ENCODE data around the gene RAB11FIP4.

The RAB11FIP4 gene

GRCh38 chr17:31433811-31434726, 42.6 kb downstream of the RAB11FIP4 start:
- no peaks in the 10 kb centered on the region for H3K36me3 ChIP-seq

GRCh38 chr17:31434727-31435050, 43.2 kb downstream of the RAB11FIP4 start:
- H3K27me3 ChIP-seq, result peaks cover 37% of the 10 kb centered on the region
- H3K27ac ChIP-seq, result no peak overlapping the region
- no peaks in the 10 kb centered on the region for H3K4me1 ChIP-seq (ENCODE audit: control insufficient read depth in 1 of 2, insufficient read depth in 1 of 2, low read depth in 1 of 2, low read length in 1 of 2)
- no peak for TF ChIP-seq CTCF (IDR thresholded peaks at IDR 0.05)
- no peak overlapping the region for H3K4me3 ChIP-seq (ENCODE audit: low read depth in 1 of 2, low read length in 1 of 2)
- no peaks in the 10 kb centered on the region for H3K9me3 ChIP-seq
- H3K36me3 ChIP-seq, result no peaks in the 10 kb centered on the region

More at GRCh38 chr17:31433811-31434726, 42.6 kb downstream of the RAB11FIP4 start:
- no peak overlapping the region for H3K4me3 ChIP-seq (ENCODE audit: low read depth in 1 of 2, low read length in 1 of 2)
- no peaks in the 10 kb centered on the region for H3K4me1 ChIP-seq (ENCODE audit: control insufficient read depth in 1 of 2, insufficient read depth in 1 of 2, low read depth in 1 of 2, low read length in 1 of 2)
- H3K27ac ChIP-seq, result no peak overlapping the region
- peaks cover 41% of the 10 kb centered on the region for H3K27me3 ChIP-seq
- no peak for TF ChIP-seq CTCF (IDR thresholded peaks at IDR 0.05)
- H3K9me3 ChIP-seq, result no peaks in the 10 kb centered on the region

GRCh38 chr17:31435581-31435980, 44.1 kb downstream of the RAB11FIP4 start:
- no peaks in the 10 kb centered on the region for H3K4me1 ChIP-seq (ENCODE audit: control insufficient read depth in 1 of 2, insufficient read depth in 1 of 2, low read depth in 1 of 2, low read length in 1 of 2)
- no peak overlapping the region for H3K4me3 ChIP-seq (ENCODE audit: low read depth in 1 of 2, low read length in 1 of 2)
- H3K9me3 ChIP-seq, result no peaks in the 10 kb centered on the region
- no peak for TF ChIP-seq CTCF (IDR thresholded peaks at IDR 0.05)
- H3K36me3 ChIP-seq, result no peaks in the 10 kb centered on the region
- H3K27me3 ChIP-seq, result peaks cover 35% of the 10 kb centered on the region
- H3K27ac ChIP-seq, result no peak overlapping the region

- no peaks in the 10 kb centered on the region for H3K36me3 ChIP-seq
- peaks cover 13% of the 10 kb centered on the region for H3K27me3 ChIP-seq
- no peaks in the 10 kb centered on the region for H3K4me1 ChIP-seq (ENCODE audit: control insufficient read depth in 1 of 2, insufficient read depth in 1 of 2, low read depth in 1 of 2, low read length in 1 of 2)
- H3K9me3 ChIP-seq, result no peaks in the 10 kb centered on the region
- H3K27ac ChIP-seq, result no peak overlapping the region
- no peak overlapping the region for H3K4me3 ChIP-seq (ENCODE audit: low read depth in 1 of 2, low read length in 1 of 2)
- no peak for TF ChIP-seq CTCF (IDR thresholded peaks at IDR 0.05)
Measured at GRCh38 chr17:31437720-31438400, 46.4 kb downstream of the RAB11FIP4 start.

- H3K27me3 ChIP-seq, result no peaks in the 10 kb centered on the region
- no peak for TF ChIP-seq CTCF (IDR thresholded peaks at IDR 0.05)
- no peak overlapping the region for H3K27ac ChIP-seq
- H3K4me3 ChIP-seq (ENCODE audit: low read depth in 1 of 2, low read length in 1 of 2), result no peak overlapping the region
- H3K9me3 ChIP-seq, result no peaks in the 10 kb centered on the region
- H3K4me1 ChIP-seq (ENCODE audit: control insufficient read depth in 1 of 2, insufficient read depth in 1 of 2, low read depth in 1 of 2, low read length in 1 of 2), result no peaks in the 10 kb centered on the region
- H3K36me3 ChIP-seq, result no peaks in the 10 kb centered on the region
Measured at GRCh38 chr17:31439716-31440115, 48.2 kb downstream of the RAB11FIP4 start.

All from neutrophil (primary cell).